Retina (tissue), 1 donor: ENCODE data around the gene JAK2.
"Not testable (repeated sequence)": the region's sequence is repeated elsewhere in the genome, so short reads cannot be mapped to it uniquely, and the experiment has no call there.

Experiments used
- DNase-seq: peaks from one replicate; pipeline ENCODE4 v3.0.0-alpha.2; 2016

JAK2 gene

DNA sequence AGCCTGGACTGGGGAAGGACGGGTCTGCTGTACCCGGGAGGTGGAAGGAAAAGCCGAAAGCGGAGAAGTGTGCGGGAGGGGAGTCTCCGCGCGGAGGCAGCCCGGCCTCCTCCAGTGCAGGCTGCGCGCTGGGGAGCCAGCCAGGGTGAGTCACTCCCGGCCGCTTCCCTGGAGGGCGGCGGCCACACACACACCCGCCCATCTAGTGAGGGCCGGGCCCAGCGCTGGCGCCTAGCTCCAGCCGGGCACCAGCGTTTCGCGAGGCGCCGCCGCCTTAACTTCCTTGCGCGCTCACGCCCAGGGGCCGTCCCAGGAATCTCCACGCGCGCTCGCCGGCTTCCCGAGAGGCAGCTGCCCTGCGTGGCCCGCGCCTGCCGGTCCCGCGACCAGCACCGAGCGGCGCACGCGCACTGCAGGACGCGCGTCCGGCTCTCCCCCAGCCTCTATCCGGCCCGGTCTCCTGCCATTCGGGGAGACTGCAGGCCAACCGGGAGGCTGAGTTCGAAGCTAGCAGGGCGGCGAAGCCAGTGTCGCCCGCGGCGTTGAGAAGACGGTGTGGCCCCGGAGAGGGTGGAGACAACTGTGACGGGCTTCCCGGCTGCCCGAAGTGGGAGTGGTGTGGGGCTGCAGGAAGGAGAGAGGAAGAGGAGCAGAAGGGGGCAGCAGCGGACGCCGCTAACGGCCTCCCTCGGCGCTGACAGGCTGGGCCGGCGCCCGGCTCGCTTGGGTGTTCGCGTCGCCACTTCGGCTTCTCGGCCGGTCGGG lies at the start of gene JAK2:
JAK2 (plus strand) TSS at position 652 of the 765 bp plus-strand sequence. CDS start 36,716 bp downstream, outside the sequence.
- peak; percentile 98 for DNase-seq

GRCh38 chr9:4936277-4936676 lies 48.8 kb upstream of the JAK2 start:
- no peak for DNase-seq

- no peak for DNase-seq
Measured at GRCh38 chr9:4936823-4937222, 48.2 kb upstream of the JAK2 start.

DNA sequence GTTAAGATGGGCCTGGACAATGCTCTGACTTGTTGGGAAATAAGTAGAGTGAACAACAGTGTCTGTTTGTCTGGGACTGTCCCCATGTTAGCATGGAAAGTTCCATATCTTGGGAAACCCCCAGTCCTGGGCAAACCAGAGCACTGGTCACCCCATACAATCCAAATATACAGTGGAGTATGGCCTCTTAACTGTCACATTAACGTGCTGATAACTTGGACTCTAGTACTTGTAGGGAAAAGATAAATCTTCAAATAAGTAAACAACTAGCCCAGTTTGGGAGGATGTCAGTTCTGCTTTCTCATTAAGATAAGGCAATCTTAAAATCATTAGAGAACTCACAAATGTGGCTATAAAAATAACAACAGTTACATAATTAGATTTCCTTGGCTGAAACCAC lies 47.6 kb upstream of the JAK2 start:
- DNase-seq: no peak

GRCh38 chr9:4938496-4938895 lies 46.6 kb upstream of the JAK2 start:
- no peak for DNase-seq

- no peak for DNase-seq
Measured at GRCh38 chr9:4939118-4939561, 45.9 kb upstream of the JAK2 start.

GRCh38 chr9:4942042-4942691 lies 42.9 kb upstream of the JAK2 start:
- not testable (repeated sequence) for DNase-seq

DNA sequence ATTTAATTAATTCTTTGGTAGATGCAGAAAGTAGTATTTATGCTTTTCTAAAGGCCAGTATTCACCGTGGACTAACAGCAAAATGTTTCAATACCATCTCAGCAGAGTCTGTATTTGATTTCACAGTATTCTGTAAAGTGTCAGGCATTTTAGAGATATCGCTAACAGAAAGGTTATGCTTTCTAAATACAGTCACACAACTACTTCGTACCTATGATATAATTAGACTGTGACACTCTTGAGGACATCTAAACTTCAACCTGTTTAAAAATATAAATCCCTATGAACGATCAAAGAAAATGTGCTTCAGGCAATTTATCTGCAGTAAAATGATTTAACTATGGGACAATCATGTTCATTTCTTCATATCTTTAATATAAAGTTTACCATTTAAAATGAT lies 41.7 kb upstream of the JAK2 start:
- no peak for DNase-seq

DNA sequence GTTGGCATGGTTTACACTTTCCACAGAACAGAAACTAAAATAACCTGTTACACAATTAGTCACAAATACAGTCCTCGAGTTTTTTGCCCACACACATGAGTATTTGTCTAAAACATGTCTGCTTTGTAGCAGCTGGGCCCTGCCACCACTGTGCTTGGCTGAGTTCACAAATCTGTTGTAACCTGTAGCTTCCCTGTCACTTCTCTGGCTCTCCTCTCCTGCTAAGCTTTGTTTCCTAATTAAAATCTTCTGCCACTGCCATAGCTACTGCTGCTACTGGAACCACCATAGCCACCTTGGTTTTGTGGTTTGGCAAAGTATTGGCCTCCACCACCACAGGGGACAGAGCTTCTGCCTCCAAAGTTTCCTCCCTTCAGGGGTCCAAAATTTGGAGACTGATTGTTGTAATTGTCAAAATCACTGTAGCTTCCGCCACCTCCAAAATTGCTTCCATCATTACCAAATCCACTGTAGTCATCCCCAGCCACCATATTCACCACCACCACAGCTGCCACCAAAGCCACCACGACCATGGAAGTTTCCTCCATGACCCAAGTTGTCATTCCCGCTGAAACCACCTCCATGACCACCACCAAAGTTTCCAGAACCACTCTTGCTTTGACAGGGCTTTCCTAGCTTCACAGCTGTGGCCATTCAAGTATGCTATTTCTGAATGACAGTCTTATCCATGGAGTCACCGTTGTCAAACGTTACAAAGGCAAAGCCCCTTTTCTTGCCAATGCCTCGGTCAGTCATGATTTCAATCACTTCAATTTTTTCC lies 40.5 kb upstream of the JAK2 start:
- not testable (repeated sequence) for DNase-seq

DNA sequence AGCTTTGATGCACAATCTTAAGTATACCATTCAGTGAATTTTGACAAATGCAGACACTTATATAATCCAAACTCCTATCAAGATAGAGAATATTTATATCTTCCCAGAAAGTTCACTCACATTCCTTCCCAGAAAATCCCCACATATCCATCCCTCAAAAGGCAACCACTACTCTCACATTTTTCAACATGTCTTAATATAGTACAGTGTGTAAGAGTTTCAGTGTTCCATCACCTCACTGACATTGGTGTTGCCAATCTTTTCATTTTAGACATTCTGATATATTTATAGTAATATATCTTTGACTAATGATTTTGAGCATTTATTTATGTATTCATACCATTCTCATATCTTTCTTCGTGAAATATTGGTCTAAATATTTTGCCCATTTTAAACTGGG lies 38.1 kb upstream of the JAK2 start:
- DNase-seq: no peak

DNA sequence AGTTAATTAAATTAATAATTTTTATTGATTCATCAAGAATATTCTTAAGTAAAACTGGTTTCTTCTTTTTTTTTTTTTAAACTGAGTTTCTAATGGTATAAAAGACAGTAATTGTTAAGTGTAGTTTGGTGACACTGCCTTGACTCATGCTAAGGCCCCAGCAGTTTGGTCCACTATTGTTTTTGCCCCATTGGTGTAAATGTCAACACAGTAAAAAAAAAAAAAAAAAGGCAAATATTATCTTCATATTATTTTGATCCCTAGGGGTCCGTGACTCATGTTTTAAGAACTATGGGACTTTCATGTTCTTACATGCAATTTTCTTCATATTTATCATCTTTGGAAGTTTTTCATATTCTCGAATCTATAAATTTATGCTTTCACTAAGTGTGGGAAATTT lies 29.2 kb upstream of the JAK2 start:
- DNase-seq: no peak

GRCh38 chr9:4959031-4959430 lies 26.0 kb upstream of the JAK2 start:
- no peak for DNase-seq

- no peak for DNase-seq
Measured at GRCh38 chr9:4962085-4962484, 23.0 kb upstream of the JAK2 start.

- no peak for DNase-seq
Measured at GRCh38 chr9:4964540-4964939, 20.5 kb upstream of the JAK2 start.

GRCh38 chr9:4965174-4965821 lies 19.8 kb upstream of the JAK2 start:
- no peak for DNase-seq

DNA sequence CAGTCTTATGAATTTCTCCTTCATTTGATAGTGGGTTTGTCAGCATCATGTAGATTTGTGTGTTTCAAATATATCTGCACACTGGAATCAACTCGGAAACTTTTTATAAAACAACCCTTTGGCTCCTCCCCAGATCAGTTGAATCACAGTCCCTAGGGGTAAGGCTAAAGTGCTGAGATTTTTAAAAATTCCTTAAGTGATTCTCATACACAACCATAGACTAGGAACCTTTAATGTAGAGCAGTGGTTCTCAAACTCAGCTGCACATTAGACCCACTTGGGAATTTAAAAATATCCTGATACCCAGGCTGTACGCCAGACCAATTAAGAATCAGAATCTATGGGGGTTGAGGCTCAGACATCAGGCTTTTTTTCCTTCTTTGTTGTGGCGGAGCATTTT lies 17.5 kb upstream of the JAK2 start:
- DNase-seq: no peak

DNA sequence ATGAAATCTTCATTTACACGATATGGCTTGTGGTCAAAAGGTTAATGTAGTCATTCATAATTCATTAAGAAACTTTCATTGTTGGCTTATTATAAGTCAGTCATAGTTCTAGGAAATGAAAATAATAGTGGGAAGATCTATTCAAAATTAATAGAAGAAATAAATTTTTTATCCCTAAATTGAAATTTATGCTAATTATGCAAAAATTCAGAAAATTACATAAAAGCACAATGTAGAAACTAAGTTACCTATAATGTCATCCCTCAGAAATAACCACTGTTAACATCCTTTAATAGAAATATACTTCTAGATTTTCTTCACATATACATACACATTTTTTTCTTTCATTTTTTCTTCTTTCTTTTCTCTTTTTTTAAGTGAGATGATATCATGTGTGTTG lies 15.9 kb upstream of the JAK2 start:
- DNase-seq: no peak

GRCh38 chr9:4970970-4971641 lies 14.0 kb upstream of the JAK2 start:
- DNase-seq: no peak

- no peak for DNase-seq
Measured at GRCh38 chr9:4973246-4973645, 11.8 kb upstream of the JAK2 start.

DNA sequence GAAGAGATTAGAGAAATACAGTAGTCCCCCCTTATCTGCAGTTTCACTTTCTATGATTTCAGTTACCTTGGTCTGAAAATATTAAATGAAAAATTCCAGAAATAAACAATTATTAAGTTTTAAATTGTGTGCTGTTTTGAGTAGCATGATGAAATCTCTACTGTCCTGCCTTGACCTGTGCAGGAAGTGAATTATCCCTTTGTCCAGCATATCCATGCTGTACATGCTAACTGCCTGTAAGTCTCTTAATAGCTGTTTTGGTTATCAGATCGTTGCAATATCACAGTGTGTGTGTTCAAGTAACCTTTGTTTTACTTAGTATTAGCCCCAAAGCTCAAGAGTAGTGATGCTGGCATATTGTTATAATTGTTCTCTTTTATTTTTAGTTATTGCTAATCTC lies 11.2 kb upstream of the JAK2 start:
- no peak for DNase-seq

- DNase-seq: no peak
Measured at GRCh38 chr9:4979239-4979638, 5.8 kb upstream of the JAK2 start.

DNA sequence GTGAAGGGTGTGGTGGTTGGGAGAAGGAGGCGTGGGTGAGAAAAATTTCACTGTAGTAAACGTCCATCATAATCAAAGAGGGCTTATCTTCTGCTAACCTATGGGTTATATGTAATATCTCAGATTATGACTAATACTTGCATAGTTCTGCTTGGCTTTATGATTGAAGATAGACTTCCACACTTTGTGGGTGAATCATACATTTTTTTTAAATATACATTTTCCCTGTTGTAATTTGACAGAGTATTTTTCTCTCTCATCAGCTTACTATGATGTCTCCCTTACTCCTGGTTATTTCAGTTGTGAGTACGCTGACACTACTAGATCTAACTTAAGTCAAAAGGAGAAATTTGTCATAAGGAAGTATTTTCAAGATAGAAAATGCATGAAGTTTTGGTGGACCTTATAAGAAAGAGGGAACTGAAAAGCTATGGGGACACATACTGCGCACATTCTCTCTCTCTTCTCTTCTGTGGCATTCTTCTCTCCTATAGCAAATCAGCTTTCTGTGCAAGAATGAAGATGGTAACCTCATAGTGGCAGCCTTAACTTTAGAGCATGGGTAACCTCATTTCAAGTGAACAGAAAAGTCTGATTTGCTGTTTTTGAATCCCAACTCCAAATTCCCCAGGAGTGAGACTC lies 4.9 kb upstream of the JAK2 start:
- DNase-seq: no peak
